ENCODE data around the gene ATOH8. TPM values are rescaled to one million over a fixed set of nuclear protein-coding genes. Genes with fewer than 3 reads are reported as not detected.
A peak's percentile ranks its signal among the peaks of the same experiment; 100 is the strongest.

The ATOH8 gene
- total and polyA plus RNA-seq, 10 of the 15 experiments (the other 5 are each of a cell fraction or from before 2014, with no cell fraction given): 0.03 to 0.60 TPM; not detected in 8

GRCh38 chr2:85748039-85748734 lies 5.6 kb upstream of the ATOH8 start (continued):
- TF ChIP-seq, protein P1, sequence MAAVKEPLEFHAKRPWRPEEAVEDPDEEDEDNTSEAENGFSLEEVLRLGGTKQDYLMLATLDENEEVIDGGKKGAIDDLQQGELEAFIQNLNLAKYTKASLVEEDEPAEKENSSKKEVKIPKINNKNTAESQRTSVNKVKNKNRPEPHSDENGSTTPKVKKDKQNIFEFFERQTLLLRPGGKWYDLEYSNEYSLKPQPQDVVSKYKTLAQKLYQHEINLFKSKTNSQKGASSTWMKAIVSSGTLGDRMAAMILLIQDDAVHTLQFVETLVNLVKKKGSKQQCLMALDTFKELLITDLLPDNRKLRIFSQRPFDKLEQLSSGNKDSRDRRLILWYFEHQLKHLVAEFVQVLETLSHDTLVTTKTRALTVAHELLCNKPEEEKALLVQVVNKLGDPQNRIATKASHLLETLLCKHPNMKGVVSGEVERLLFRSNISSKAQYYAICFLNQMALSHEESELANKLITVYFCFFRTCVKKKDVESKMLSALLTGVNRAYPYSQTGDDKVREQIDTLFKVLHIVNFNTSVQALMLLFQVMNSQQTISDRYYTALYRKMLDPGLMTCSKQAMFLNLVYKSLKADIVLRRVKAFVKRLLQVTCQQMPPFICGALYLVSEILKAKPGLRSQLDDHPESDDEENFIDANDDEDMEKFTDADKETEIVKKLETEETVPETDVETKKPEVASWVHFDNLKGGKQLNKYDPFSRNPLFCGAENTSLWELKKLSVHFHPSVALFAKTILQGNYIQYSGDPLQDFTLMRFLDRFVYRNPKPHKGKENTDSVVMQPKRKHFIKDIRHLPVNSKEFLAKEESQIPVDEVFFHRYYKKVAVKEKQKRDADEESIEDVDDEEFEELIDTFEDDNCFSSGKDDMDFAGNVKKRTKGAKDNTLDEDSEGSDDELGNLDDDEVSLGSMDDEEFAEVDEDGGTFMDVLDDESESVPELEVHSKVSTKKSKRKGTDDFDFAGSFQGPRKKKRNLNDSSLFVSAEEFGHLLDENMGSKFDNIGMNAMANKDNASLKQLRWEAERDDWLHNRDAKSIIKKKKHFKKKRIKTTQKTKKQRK (IDR thresholded peaks at IDR 0.05; ENCODE audit: low read depth, low read length): no peak
- no peak for TF ChIP-seq FOXK2 (IDR thresholded peaks at IDR 0.05)
- TF ChIP-seq MEF2B (IDR thresholded peaks at IDR 0.05; ENCODE audit: partially characterized antibody, poor library complexity, severe bottlenecking): peak; percentile 61
- TF ChIP-seq WRNIP1 (IDR thresholded peaks at IDR 0.05; ENCODE audit: borderline replicate concordance, low read depth, low read length): no peak
- no peak for TF ChIP-seq SMAD5 (IDR thresholded peaks at IDR 0.05; ENCODE audit: low read depth)
- no peak for TF ChIP-seq KAT2A (conservative IDR thresholded peaks at IDR 0.05; ENCODE audit: control insufficient read depth, low read depth, low read length)
- TF ChIP-seq CTCF (IDR thresholded peaks at IDR 0.05 in 2 of 3, conservative IDR thresholded peaks at IDR 0.05 in 1 of 3; ENCODE audit: control insufficient read depth in 2 of 3, extremely low read depth in 1 of 3, insufficient read depth in 1 of 3, low read depth in 3 of 3, low read length in 3 of 3): no peak
- no peak for TF ChIP-seq STAT3 (IDR thresholded peaks at IDR 0.05; ENCODE audit: low read depth, low read length)
- TF ChIP-seq EZH2 (IDR thresholded peaks at IDR 0.05; ENCODE audit: borderline replicate concordance, control insufficient read depth, low read depth, low read length): no peak
- TF ChIP-seq, protein P2, sequence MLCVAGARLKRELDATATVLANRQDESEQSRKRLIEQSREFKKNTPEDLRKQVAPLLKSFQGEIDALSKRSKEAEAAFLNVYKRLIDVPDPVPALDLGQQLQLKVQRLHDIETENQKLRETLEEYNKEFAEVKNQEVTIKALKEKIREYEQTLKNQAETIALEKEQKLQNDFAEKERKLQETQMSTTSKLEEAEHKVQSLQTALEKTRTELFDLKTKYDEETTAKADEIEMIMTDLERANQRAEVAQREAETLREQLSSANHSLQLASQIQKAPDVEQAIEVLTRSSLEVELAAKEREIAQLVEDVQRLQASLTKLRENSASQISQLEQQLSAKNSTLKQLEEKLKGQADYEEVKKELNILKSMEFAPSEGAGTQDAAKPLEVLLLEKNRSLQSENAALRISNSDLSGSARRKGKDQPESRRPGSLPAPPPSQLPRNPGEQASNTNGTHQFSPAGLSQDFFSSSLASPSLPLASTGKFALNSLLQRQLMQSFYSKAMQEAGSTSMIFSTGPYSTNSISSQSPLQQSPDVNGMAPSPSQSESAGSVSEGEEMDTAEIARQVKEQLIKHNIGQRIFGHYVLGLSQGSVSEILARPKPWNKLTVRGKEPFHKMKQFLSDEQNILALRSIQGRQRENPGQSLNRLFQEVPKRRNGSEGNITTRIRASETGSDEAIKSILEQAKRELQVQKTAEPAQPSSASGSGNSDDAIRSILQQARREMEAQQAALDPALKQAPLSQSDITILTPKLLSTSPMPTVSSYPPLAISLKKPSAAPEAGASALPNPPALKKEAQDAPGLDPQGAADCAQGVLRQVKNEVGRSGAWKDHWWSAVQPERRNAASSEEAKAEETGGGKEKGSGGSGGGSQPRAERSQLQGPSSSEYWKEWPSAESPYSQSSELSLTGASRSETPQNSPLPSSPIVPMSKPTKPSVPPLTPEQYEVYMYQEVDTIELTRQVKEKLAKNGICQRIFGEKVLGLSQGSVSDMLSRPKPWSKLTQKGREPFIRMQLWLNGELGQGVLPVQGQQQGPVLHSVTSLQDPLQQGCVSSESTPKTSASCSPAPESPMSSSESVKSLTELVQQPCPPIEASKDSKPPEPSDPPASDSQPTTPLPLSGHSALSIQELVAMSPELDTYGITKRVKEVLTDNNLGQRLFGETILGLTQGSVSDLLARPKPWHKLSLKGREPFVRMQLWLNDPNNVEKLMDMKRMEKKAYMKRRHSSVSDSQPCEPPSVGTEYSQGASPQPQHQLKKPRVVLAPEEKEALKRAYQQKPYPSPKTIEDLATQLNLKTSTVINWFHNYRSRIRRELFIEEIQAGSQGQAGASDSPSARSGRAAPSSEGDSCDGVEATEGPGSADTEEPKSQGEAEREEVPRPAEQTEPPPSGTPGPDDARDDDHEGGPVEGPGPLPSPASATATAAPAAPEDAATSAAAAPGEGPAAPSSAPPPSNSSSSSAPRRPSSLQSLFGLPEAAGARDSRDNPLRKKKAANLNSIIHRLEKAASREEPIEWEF (IDR thresholded peaks at IDR 0.05; ENCODE audit: insufficient replicate concordance, low read depth, low read length): no peak
- TF ChIP-seq SREBF1 (IDR thresholded peaks at IDR 0.05; ENCODE audit: low read length): 0 out of 2 replicates have a peak, but pooled peaks have one; percentile 17
- 0 out of 2 replicates have a peak, but pooled peaks have one; percentile 30 for TF ChIP-seq TCF3 (IDR thresholded peaks at IDR 0.05; ENCODE audit: borderline replicate concordance, insufficient read depth, low read depth, low read length)
- TF ChIP-seq HCFC1 (IDR thresholded peaks at IDR 0.05; ENCODE audit: low read length): no peak
- TF ChIP-seq KDM1A (IDR thresholded peaks at IDR 0.05; ENCODE audit: borderline replicate concordance): no peak
- TF ChIP-seq RAD21 (IDR thresholded peaks at IDR 0.05; ENCODE audit: insufficient read depth, low read depth, low read length): no peak
- peak; percentile 63; the same call in 1 of the 2 replicates for TF ChIP-seq RELB (IDR thresholded peaks at IDR 0.05; ENCODE audit: low read depth)
- no peak for TF ChIP-seq HDAC6 (IDR thresholded peaks at IDR 0.05; ENCODE audit: unreplicated experiment)
